IMR-90 (cell line): Measurements from ENCODE around the gene HECTD2. TPM values are rescaled to one million over a fixed set of nuclear protein-coding genes. Genes with fewer than 3 reads are reported as not detected.
A peak's percentile ranks its signal among the peaks of the same experiment; 100 is the strongest.

Source experiments
- ATAC-seq: fragments of 200-7000 bp; cut with Tn5 transposase; 2 replicates; pipeline ENCODE4 v1.9.1; 2020; ENCODE audit warnings: low read depth, mild to moderate bottlenecking, moderate library complexity
- BruUV-seq: library from RNA; stranded (reverse); fragments of 400-500 nt; replicated peaks from 2 replicates; lab custom pipeline; 2021; lab: Mats Ljungman, UMichigan
- CTCF ChIA-PET: fragments of 300-600 bp; formaldehyde crosslinking; extraction: SDS; loops from one replicate; lab custom pipeline; 2021; ENCODE audit warnings: antibody characterized with exemption; lab: Yijun Ruan, JAX
- POLR2A ChIA-PET: fragments of 300-600 bp; sonication (Branson Sonifier 250); formaldehyde crosslinking; loops from one replicate; lab custom pipeline; 2022; ENCODE audit warnings: antibody characterized with exemption; ENCODE audit not compliant: unreplicated experiment; lab: Charles Lee
- DNase-seq: peaks from one replicate; pipeline ENCODE4 v3.0.0; 2013
- H2AFZ ChIP-seq: replicated peaks from 2 replicates; pipeline ENCODE3; 2013; ENCODE audit warnings: low read length, mild to moderate bottlenecking; ENCODE audit not compliant: poor library complexity
- H2AK5ac ChIP-seq: 2 replicates; pipeline ENCODE4 v1.6.1; 2013; ENCODE audit warnings: low read depth, low read length, inconsistent platforms
- H2AK9ac ChIP-seq: replicated peaks from 2 replicates; pipeline ENCODE3; 2013; ENCODE audit warnings: mild to moderate bottlenecking, low read depth, low read length, moderate library complexity; ENCODE audit not compliant: poor library complexity
- H2BK120ac ChIP-seq: 2 replicates; pipeline ENCODE4 v1.6.1; 2013; ENCODE audit warnings: low read depth, low read length, inconsistent platforms
- H2BK15ac ChIP-seq: 3 replicates; pipeline ENCODE4 v1.6.1; 2013; ENCODE audit warnings: low read depth, low read length, inconsistent platforms
- H2BK20ac ChIP-seq: 2 replicates; pipeline ENCODE4 v1.6.1; 2013; ENCODE audit warnings: low read depth, mild to moderate bottlenecking, inconsistent platforms, low read length, moderate library complexity
- H2BK5ac ChIP-seq: 2 replicates; pipeline ENCODE4 v1.6.1; 2013; ENCODE audit warnings: mild to moderate bottlenecking, low read depth, low read length, inconsistent platforms; ENCODE audit not compliant: poor library complexity, severe bottlenecking
- H3K14ac ChIP-seq: replicated peaks from 2 replicates; pipeline ENCODE4 v1.6.1; 2013; ENCODE audit warnings: low read depth, low read length, inconsistent platforms
- H3K18ac ChIP-seq: 2 replicates; pipeline ENCODE4 v1.6.1; 2013; ENCODE audit warnings: low read depth, low read length, control low read depth
- H3K23ac ChIP-seq: 2 replicates; pipeline ENCODE4 v1.6.1; 2013; ENCODE audit warnings: low read depth, low read length, inconsistent platforms
- H3K27ac ChIP-seq: 2 replicates; pipeline ENCODE4 v1.5.1; 2013; ENCODE audit warnings: mild to moderate bottlenecking, control low read depth, low read length; ENCODE audit not compliant: insufficient read depth
- H3K27me3 ChIP-seq: 2 replicates; pipeline ENCODE4 v1.6.1; 2013; ENCODE audit warnings: low read length; ENCODE audit not compliant: control insufficient read depth, insufficient read depth
- H3K36me3 ChIP-seq: 2 replicates; pipeline ENCODE4 v1.6.1; 2013; ENCODE audit warnings: low read length, mixed read lengths; ENCODE audit not compliant: control insufficient read depth, insufficient read depth
- H3K4ac ChIP-seq: 2 replicates; pipeline ENCODE4 v1.6.1; 2013; ENCODE audit warnings: low read depth, low read length, inconsistent platforms
- H3K4me1 ChIP-seq: 2 replicates; pipeline ENCODE4 v1.6.1; 2013; ENCODE audit warnings: low read length, mixed read lengths; ENCODE audit not compliant: control insufficient read depth, insufficient read depth
- H3K4me2 ChIP-seq: 2 replicates; pipeline ENCODE4 v1.6.1; 2013; ENCODE audit warnings: low read depth, mild to moderate bottlenecking, control low read depth, low read length, moderate library complexity
- H3K4me3 ChIP-seq: 2 replicates; pipeline ENCODE4 v1.5.1; 2013; ENCODE audit warnings: low read depth, mild to moderate bottlenecking, control low read depth, low read length, moderate library complexity; ENCODE audit not compliant: insufficient read depth
- H3K56ac ChIP-seq: 2 replicates; pipeline ENCODE4 v1.6.1; 2013; ENCODE audit warnings: low read length, inconsistent platforms; ENCODE audit not compliant: insufficient read depth; ENCODE audit errors: extremely low read depth
- H3K79me1 ChIP-seq, 2 experiments: 2 replicates each; pipeline ENCODE4 v1.6.1; 2013; ENCODE audit warnings: low read length in 2 of 2, inconsistent platforms in 1 of 2, low read depth in 1 of 2
- H3K9ac ChIP-seq: 2 replicates; pipeline ENCODE4 v1.6.1; 2013; ENCODE audit warnings: low read depth, low read length, control low read depth
- H3K9me1 ChIP-seq: 2 replicates; pipeline ENCODE4 v1.6.1; 2013; ENCODE audit warnings: low read length, inconsistent platforms; ENCODE audit not compliant: insufficient read depth
- H3K9me3 ChIP-seq: 2 replicates; pipeline ENCODE4 v1.6.1; 2013; ENCODE audit warnings: low read length; ENCODE audit not compliant: control insufficient read depth, insufficient read depth
- H4K20me1 ChIP-seq: 2 replicates; pipeline ENCODE4 v1.6.1; 2013; ENCODE audit warnings: low read length, inconsistent platforms; ENCODE audit not compliant: insufficient read depth
- H4K5ac ChIP-seq: 2 replicates; pipeline ENCODE4 v1.6.1; 2013; ENCODE audit warnings: mild to moderate bottlenecking, low read depth, low read length, control low read depth
- H4K8ac ChIP-seq, 2 experiments: 2 replicates each; pipeline ENCODE4 v1.6.1; 2013; ENCODE audit warnings: low read depth in 2 of 2, low read length in 2 of 2, control low read depth in 1 of 2, inconsistent platforms in 1 of 2
- H4K91ac ChIP-seq: 2 replicates; pipeline ENCODE4 v1.6.1; 2013; ENCODE audit warnings: low read depth, low read length, inconsistent platforms; ENCODE audit not compliant: insufficient read depth
- CTCF ChIP-seq: conservative IDR thresholded peaks from 2 replicates; pipeline ENCODE4 v1.5.1; 2012; ENCODE audit warnings: mild to moderate bottlenecking, low read depth, low read length, improper control_type of control experiment
- MAFK ChIP-seq: IDR thresholded peaks from 2 replicates; pipeline ENCODE4 v1.6.1; 2012; ENCODE audit warnings: low read depth, low read length, improper control_type of control experiment
- MAZ ChIP-seq: IDR thresholded peaks from 2 replicates; pipeline ENCODE4 v1.6.1; 2012; ENCODE audit warnings: low read depth, mild to moderate bottlenecking, low read length, improper control_type of control experiment, moderate library complexity, borderline replicate concordance
- MXI1 ChIP-seq: IDR thresholded peaks from 2 replicates; pipeline ENCODE4 v1.6.1; 2012; ENCODE audit warnings: low read depth, mild to moderate bottlenecking, low read length, moderate library complexity, borderline replicate concordance
- NFE2L2 ChIP-seq: fragments of 150-350 bp; IDR thresholded peaks from 2 replicates; pipeline ENCODE4 v1.6.1; 2016; ENCODE audit warnings: low read depth, mild to moderate bottlenecking, low read length
- POLR2A ChIP-seq: IDR thresholded peaks from 2 replicates; pipeline ENCODE4 v1.6.1; 2012; ENCODE audit warnings: mild to moderate bottlenecking, low read depth, low read length
- RAD21 ChIP-seq: IDR thresholded peaks from 2 replicates; pipeline ENCODE4 v1.6.1; 2012; ENCODE audit warnings: low read length, improper control_type of control experiment
- RCOR1 ChIP-seq: IDR thresholded peaks from 2 replicates; pipeline ENCODE4 v1.6.1; 2012; ENCODE audit warnings: mild to moderate bottlenecking, low read length, improper control_type of control experiment; ENCODE audit not compliant: insufficient replicate concordance
- RFX5 ChIP-seq: IDR thresholded peaks from 2 replicates; pipeline ENCODE4 v1.8.0; 2012; ENCODE audit warnings: low read depth, mild to moderate bottlenecking, low read length, moderate library complexity
- SMC3 ChIP-seq: fragments of 150-350 bp; IDR thresholded peaks from 2 replicates; pipeline ENCODE4 v1.6.1; 2016; ENCODE audit warnings: low read depth, mild to moderate bottlenecking, antibody characterized with exemption, low read length, moderate library complexity
- WGBS, 2 experiments: methylation state at CpG; one replicate each; pipeline versions ENCODE4 v1.1.5 to v1.1.7; 2013; ENCODE audit warnings: missing lambda C conversion rate in 2 of 2; ENCODE audit not compliant: insufficient read length in 1 of 2; ENCODE audit errors: extremely low coverage in 2 of 2; 5-methylcytosine and 5-hydroxymethylcytosine counted together
- dilution Hi-C: fragments of 300-500 bp; cut with HindIII; formaldehyde crosslinking; loops from one replicate; pipeline ENCODE4 v1.14.3; 2018; ENCODE audit warnings: low sequenced_read_pairs; ENCODE audit not compliant: unreplicated experiment
- in situ Hi-C: fragments of 300-500 bp; cut with MboI; formaldehyde crosslinking; loops from 3 replicates; pipeline ENCODE4 v1.14.3; 2019; ENCODE audit warnings: low sequenced_read_pairs, inconsistent platforms, mixed read lengths
- intact Hi-C: fragments of 100-400 bp; cut with micrococcal nuclease; formaldehyde crosslinking; loops from 2 replicates; pipeline ENCODE4 v1.10.0; 2022
- polyA plus RNA-seq, 3 experiments: library from polyadenylated mRNA; depleted of rRNA; stranded (reverse); fragments of >200 nt; gene quantifications; 2 replicates each; pipeline ENCODE4 v1.2.3, GENCODE V29; 2012; ENCODE audit warnings: low replicate concordance in 1 of 3
- total RNA-seq: library from RNA; depleted of rRNA; stranded (reverse); fragments of >200 nt; gene quantifications from 2 replicates; pipeline ENCODE4 v1.2.3, GENCODE V29; 2012
- TF ChIP-seq, protein P1 (sequence below): fragments of 150-350 bp; IDR thresholded peaks from 2 replicates; pipeline ENCODE4 v1.6.1; 2017; ENCODE audit warnings: mild to moderate bottlenecking, antibody characterized with exemption, low read length, low read depth

Gene HECTD2
- total and polyA plus RNA-seq, 2 of the 4 experiments (the other 2 are of a cell fraction): 5.2 to 5.9 TPM

- Histone ChIP-seq H3K27ac (no peak overlapping the region), H3K4me2 (no peak overlapping the region), H2BK120ac (no peak overlapping the region), H3K36me3 (no peaks in the 10 kb centered on the region), H2BK5ac (no peak overlapping the region), H3K9me3 (no peaks in the 10 kb centered on the region), H3K4me1 (peaks cover 3% of the 10 kb centered on the region; the same call in 1 of the 2 replicates), H4K8ac (no peak overlapping the region), H2AK5ac (no peak overlapping the region), H3K4ac (no peak overlapping the region), H2AK9ac (no peak overlapping the region), H3K9me1 (no peaks in the 10 kb centered on the region), H3K14ac (no peak overlapping the region), H4K20me1 (no peaks in the 10 kb centered on the region), H3K9ac (no peak overlapping the region), H4K91ac (no peak overlapping the region), H3K4me3 (no peak overlapping the region), H3K79me1 (no peaks in the 10 kb centered on the region; a peak in 1 of 4 replicates), H3K27me3 (no peaks in the 10 kb centered on the region), H2BK15ac (no peak overlapping the region), H3K23ac (no peak overlapping the region), H4K5ac (no peak overlapping the region), H3K56ac (no peak overlapping the region), H3K18ac (no peak overlapping the region), H2BK20ac (no peak overlapping the region), H2AFZ (no peak overlapping the region)
- dilution Hi-C loops (no loop called here), in situ Hi-C loops (no loop called here), intact Hi-C loops (loop anchor here (1.0 to 10.0 kb wide), 4 partner anchors 142 to 421 kb away; no protein-coding TSS in a partner anchor)
- DNase-seq (peak; percentile 63), ATAC-seq (no peak)
- no TSS peak for BruUV-seq
- CTCF ChIA-PET: interaction anchor here (0.5 to 2.0 kb wide), 4 partner anchors 59 to 201 kb away, joined by 3 to 9 read pairs (median 5); partner anchors contain the start of gene PPP1R3C
- WGBS, 2 experiments: no CpG with 5 or more reads among the region's 2 CpGs
- no peak for TF ChIP-seq NFE2L2
- no peak for TF ChIP-seq RCOR1
- no peak for TF ChIP-seq MAZ
- TF ChIP-seq RAD21: peak; percentile 54
- no peak for TF ChIP-seq MXI1
- TF ChIP-seq MAFK: no peak
- TF ChIP-seq POLR2A: no peak
- peak; percentile 47; the same call in 1 of the 2 replicates for TF ChIP-seq SMC3
- no peak for TF ChIP-seq RFX5
- TF ChIP-seq, protein P1, sequence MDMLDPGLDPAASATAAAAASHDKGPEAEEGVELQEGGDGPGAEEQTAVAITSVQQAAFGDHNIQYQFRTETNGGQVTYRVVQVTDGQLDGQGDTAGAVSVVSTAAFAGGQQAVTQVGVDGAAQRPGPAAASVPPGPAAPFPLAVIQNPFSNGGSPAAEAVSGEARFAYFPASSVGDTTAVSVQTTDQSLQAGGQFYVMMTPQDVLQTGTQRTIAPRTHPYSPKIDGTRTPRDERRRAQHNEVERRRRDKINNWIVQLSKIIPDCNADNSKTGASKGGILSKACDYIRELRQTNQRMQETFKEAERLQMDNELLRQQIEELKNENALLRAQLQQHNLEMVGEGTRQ: no peak
- TF ChIP-seq CTCF: peak; percentile 57
- POLR2A ChIA-PET: no interaction called here
These were observed 83.2 kb downstream of the HECTD2 start for GRCh38 chr10:91493313-91493712.
